ENCODE measurements around the gene FOXD2.

FOXD2 gene

DNA sequence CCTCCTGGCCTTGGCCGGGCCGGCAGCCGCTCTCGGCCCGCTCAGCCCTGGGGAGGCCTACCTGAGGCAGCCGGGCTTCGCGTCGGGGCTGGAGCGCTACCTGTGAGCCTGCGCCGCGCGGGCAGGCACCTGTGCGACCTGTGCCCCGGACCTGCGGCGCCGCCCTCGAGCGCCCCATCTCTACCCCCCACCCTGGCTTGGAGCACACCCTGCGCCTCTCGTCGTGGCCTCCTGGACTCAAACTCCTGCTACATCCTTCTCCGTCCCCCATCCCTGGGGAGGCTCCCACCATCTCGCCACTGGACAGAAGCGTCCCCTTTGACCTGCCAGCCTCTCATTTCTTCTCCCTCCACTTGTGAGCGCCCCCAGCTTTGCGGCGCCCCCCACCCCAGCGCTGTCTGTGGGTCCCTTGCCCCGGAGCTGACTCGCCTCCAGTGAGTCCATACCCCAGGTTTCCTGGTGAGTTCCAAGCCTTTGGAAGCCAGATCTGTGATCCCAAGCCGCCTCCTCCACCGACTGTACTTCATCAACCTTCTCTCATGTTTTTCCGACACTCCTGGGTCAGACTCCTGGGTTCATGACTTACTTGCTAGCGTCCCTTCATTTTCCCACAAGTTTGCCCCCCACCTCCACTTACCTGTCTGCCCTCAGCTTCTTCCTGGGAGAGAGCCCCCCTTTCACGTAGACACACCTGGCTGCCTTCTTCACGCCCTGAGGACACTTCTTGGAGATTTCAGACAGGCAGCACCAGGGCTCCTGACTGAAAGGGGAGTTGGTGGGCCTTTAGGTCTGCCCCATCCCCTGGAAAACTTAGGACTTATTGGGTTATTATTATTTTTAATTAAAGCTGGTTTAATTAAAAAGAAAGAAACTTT is 20.4 kb upstream of the FOXD2 start:
- DNase-seq = no peak

DNA sequence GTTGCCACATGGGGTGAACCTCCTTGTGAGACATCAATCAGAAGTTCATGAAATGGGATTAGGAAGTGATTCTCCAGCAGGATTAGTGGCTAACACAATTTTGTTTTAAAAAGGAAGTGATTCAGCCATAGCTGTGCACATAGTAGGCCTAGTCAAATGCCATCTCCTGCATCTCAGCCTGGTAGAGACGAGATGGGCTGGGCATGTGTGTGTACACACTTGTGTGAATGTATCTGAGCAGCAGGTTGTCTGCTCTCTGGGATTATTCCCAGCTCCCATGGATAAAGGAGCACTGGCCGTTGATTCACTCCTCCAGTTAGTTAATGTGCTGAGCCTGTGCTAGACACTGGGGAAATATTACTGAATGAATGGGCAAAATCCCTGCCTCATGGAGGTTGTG is 19.7 kb upstream of the FOXD2 start:
- DNase-seq = no peak

DNA sequence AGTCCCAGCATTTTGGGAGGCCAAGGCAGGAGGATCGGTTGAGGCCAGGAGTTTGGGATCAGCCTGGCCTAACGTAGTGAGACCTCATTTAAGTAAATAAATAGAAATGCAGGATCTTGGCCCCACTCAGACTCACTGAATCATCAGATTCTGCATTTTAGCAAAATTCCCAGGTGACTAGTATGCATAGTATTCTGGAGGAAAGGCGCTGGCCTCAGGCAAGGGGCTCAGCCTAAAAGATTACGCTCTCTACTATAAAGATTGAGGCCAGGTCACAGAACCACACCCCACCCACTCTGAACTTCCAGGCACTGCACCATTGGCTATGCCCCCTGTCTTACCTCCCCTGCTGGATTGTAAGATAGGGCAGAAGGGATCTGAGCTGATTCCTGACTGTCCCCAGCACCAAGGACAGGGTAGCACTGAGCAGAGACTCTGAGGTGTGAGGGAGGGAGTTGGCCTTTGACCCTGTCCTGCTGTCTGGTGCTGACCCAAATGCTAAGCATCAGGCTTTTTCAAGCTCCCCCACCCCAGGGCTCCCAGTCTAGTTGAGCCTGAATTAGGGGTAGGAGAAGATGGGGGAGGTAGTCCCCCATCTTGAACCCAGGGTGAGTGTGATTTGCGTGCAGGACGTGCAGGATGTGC is 19.0 kb upstream of the FOXD2 start:
- no peak for DNase-seq

DNA sequence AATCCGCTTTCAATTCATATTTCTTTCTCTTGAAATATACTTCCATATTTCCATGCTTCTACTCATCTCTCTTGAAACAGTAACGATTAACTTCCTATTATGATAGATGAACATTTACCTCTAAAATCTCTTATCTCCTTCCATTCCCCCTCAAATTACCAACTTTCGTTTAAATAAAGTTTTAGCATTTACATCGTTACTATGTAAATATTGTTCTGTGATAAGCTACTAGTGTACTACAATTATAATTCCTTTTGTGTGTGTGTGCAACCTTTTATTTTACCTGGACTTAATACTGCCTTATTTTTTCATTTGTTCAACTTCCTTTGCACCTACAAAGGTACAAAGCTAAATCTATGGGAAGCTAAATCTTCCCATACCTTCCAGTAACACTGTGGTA is 17.3 kb upstream of the FOXD2 start:
- no peak for DNase-seq

DNA sequence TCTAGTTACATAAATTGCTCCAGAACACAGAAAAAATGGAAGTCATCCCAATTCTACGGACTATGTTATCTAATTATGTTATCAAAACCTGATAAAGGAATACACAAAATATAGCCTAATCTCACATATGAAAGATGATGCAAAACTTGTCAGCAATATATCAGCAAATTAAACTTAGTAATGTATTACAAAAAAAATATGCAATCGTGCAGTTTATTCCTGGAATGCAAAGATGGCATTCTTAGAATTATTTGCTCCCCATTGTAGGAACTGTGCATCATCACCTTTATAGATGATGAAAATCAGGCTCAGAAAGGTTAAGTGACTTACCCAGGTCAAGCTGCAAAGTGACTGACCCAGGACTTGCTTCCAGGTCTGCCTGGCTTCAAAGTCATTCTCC is 14.0 kb upstream of the FOXD2 start:
- DNase-seq = no peak

DNA sequence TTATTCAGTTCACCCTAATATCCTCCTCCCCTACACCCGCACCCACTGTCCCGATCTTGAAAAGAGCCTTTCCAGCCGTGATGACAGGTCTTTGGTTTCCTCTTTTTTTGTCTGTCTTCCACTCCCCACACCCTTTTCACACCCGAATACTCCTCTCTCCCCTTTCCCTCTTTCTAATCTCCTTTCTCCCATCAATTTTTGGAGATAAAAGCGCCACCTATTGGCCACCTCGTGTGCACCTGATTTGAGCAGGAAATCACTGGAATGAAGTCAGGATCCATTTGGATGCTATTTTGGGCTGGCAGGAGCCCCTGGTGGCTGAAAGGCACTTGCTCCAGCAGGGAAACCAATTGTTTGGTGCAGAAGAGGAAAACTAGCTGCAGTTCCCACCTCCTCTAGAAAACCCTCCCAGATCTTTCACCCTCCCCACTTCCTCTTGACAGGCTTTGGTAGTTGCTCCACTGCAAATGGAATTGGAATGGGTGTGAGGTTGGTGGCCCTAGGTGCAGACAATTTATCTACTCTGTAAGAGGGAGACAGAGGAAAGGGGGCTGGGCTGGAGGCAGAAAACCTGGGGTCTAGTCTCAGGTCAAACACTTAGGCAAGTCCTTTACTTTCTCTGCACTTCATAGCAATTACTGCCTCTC is 13.4 kb upstream of the FOXD2 start:
- DNase-seq = no peak

DNA sequence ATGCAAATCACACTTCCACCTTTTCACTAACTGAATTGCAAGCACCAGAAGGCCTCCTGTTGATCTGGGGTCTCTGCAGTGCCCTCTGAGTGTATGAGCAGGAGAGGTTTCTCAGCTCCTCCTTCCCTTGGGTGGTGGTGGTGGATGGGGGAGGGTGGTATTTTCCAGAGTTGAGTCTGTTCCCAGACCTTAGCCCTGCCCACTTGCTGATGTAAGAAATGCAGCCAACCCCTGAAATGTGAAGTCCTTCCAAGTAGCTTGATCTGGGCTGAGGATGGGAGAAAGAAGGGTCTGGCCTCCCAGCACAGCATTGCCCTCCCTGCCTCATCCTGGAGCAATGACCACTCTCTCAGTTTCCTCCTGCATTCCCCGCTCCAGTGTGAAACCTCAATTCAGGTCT is 6.3 kb upstream of the FOXD2 start:
- DNase-seq = no peak

DNA sequence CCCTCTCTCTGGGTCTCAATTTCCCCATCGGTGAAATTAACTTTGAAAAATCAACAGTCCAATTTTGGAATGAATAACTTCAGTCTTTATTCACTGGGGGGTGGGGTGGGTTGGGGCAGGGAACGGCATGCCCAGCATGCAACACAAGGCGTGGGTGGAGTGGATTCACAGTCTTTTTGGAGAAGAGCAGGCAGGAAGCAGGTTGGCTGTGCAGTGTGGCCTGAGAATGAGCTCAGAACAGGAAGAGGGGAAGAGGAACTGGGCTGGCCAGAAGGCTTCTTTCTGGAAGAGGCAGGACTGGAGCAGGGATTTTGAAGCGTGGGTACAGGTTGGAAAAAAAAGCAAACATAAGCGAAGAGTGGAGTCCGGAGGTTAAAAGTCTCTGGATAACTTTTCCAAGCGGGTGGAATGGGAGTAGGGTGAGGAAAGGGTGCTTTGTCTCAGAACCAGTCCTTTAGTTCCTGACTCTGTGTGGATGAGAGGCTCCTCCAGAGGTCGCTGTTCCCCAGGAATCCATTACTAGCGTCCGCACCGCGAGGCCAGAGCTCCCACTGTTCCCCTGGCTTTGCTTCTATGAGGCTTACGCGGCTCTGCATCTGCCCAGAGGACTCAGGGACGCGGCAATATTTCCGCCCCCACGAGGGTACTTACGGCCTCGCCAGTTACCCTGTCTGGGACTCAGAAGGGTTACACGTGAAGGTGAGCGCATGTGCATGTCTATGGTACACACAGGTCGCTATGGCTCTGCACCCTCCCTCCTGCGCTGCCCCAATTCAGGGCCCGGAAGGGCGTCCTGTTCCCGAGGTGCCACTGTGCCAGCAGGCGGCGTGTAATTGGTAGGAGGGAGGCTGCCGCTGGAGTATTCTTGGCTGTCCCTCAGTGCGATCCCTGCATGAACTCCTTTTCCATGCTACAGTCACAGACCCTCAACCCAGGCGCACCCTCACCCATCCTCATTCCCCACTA is 5.5 kb upstream of the FOXD2 start:
- DNase-seq = no peak

DNA sequence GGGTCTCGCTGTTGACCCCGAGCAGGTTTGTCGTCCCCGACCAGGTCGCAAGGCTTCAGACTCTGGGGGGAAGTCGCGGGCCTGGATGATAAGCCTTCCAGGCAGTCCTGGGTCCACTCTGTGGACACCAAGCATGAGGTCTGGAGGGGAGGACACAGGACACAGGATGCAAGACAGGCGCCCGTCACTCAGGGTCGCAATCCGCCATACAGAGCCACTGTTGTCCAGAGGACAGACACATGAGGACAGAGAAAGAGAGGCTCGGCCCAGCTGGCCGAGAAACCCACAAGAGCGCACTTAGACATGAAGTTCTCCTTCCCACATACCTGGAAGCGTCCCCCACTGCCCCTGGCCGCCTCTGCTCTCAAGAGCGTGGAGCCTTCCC is 4.8 kb upstream of the FOXD2 start:
- DNase-seq = no peak

DNA sequence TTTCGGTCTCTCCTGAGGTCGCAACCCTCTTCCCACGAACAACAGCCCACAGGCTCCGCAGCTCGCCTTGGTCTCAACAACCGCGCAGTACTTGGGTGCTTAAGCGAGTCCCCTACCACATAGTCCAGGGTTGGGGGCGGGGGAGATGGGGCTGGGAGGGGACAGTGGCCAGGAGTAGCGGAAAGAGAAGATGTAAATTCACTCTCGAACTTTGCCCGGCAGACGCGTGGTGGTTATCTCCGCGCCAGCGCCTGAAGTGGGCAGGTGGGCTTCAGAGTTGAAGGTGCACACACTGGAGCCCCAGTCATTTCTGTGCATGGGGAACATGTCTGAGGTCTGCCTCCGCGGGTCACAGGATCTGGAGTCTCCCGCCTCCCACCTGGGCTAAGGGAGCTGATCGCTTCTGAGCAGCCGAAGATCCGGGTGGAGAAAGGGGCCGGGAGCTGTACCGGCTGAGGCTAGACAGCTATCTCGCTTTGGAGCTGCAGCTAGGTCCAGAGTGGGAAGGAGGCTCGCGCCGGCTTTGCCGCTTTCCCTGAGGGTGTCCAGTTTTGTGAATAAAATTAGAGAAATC is 4.3 kb upstream of the FOXD2 start:
- DNase-seq = no peak

DNA sequence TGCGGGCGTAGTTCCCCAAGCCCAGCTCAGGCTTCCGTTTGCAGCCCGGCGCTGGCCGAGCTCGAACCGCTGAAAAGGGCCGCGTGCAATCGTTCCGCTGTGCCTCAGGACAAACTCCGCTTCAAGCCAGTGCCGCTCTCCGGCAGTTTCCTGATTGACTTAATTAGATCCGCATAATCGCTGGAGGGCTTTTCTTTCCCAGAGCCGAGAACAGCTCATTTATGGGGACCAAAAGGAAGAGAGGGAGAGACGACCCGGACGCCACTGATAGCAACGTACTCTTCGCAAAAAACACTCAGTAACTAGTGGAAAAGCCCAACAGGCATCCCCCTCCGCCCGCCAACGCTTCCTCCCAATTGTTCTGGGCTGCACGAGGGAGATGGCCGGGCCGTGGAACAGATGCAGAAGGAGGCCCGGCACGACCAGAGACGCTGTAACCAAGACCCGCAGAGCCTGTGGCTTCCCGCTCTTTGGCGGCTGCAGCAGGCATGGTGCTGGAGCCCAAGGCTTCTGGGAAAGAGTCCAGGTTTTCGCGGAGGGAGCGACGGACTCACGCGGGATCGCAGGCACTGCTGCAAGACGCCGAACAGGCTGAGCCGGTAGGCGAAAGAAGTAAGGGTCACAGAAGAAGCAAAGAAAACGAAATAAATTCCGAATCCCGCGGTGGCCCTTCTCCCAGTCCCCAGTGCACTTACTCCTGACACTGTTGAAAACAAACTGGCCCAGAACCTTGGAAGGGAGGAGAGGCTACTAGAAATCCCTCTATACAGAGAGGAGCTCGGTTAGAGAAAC is 3.6 kb upstream of the FOXD2 start:
- no peak for DNase-seq

DNA sequence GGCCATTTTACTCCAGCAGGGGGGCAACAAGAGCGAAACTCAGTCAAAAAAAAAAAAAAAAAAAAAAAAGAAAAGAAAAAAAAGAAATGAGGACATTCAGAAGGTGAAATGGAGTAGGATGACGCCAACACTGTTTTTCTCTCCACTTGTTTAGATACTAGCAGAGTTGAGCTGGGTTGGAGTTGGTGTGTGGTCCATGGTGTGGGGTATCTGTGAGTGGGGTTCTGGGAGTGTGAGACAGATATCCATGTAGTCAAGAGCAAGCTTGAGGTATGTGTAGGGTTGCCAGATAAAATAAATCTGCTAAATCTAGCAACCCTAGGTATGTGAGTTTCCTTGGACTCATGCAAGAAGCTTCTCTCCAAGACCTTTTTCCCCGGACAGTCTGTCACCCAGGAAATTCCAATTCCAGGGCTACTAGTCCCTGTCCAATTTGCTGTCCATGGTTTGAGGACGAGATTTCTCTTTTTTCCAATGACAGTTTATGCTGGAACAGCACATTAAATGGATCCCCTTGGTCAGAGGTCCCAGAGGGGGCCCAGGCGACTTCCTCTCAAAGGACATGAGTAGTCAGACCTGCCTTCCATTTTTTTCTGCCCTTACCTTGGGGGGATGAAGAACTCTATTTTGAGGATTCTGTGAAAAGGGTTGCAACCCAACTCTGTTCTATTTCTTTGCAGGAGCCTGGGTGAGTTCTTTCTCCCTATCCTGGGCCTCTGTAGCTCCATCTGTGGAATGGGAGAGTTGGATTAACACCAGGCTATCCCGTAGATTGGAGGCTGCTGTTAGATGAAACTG is 2.1 kb upstream of the FOXD2 start:
- DNase-seq = no peak

DNA sequence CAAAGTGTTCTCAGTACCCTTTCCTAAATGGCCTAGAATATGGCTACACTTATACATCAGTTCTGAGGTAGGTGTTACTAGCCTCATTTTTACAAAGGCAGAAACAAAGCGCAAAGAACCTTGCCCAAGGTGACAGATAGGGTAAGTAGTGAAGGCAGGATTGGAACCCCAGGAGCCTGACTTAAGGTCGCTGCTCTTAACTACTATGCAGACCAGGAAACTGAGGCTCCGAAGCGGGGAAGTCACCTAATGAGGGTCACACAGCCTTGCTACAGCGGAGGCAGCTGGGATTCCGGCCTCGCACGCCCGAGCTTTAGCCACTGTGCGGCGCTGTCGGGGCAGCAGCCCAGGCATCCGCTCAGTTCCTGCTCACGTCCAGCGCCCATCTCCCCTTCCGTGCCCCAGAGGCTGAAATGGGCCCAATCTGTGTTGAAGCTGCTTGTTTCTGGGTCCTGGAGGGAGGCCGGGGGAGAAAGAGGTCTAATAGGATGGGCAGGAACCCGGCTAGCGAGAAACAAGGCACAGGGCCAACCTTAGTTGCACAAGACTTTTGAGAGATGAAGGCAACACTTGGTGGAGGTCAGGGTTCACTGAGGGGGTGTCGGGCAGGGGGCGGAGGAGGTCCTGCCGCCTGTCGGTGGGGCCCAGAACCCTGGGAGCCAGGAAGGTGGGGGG is 1.4 kb upstream of the FOXD2 start:
- DNase-seq = no peak

DNA sequence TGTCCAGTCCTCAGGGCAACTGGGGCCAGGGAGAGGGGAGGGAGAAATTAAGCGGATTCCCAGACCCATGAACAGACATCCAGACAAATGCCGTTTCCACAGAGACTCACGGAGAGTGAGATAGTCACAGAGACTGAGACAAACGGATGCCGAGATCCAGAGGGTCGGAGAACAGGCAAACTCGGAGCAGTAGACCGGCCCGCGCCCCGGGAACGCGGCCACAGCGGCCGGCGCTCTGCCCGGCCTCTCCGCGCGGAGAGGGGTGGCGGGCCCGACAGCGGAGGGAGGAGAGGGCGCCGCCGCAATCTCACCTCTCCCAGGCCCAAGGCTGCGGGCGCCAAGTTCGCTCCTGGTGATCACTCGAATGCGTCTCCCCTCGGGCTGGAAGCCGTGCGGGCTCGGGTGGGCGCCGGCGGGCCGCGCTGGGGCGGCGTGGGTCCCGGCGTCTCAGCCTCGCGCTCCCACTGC is 831 bp upstream of the FOXD2 start:
- DNase-seq = no peak

DNA sequence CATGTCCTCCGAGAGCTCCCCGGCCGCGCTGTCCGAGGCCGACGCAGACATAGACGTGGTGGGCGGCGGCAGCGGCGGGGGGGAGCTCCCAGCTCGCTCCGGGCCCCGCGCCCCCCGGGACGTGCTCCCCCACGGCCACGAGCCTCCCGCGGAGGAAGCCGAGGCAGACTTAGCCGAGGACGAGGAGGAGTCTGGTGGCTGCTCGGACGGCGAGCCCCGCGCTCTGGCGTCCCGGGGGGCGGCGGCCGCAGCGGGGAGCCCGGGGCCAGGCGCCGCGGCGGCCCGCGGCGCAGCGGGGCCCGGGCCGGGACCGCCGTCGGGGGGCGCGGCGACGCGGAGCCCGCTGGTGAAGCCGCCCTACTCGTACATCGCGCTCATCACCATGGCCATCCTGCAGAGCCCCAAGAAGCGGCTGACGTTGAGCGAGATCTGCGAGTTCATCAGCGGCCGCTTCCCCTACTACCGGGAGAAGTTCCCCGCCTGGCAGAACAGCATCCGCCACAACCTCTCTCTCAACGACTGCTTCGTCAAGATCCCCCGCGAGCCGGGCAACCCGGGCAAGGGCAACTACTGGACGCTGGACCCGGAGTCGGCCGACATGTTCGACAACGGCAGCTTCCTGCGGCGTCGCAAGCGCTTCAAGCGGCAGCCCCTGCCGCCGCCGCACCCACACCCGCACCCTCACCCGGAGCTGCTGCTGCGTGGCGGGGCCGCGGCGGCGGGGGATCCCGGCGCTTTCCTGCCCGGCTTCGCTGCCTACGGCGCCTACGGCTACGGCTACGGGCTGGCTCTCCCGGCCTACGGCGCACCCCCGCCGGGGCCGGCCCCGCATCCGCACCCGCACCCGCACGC is 547 bp downstream of the FOXD2 start:
- DNase-seq = no peak

DNA sequence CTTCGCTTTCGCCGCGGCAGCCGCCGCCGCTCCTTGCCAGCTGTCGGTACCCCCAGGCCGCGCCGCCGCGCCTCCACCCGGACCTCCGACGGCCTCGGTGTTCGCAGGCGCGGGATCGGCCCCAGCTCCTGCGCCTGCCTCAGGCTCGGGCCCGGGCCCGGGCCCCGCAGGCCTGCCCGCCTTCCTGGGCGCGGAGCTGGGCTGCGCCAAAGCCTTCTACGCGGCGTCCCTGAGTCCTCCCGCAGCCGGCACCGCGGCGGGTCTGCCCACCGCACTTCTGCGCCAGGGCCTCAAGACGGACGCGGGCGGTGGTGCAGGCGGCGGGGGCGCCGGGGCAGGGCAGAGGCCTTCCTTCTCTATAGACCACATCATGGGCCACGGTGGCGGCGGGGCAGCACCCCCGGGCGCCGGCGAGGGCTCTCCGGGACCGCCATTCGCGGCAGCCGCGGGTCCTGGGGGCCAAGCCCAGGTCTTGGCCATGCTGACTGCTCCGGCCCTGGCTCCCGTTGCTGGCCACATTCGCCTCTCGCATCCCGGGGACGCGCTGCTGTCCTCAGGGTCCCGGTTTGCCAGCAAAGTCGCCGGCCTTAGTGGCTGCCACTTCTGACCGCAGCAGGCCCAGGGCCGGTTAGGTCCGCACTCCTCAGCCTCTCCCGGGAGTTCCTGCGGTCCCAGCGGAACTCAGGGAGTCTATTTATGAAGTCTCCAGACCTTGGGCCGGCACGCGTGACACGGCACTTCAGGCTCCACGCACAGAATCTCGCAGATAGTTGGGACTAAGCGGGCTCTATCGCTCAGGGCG is 1.4 kb downstream of the FOXD2 start:
- no peak for DNase-seq

DNA sequence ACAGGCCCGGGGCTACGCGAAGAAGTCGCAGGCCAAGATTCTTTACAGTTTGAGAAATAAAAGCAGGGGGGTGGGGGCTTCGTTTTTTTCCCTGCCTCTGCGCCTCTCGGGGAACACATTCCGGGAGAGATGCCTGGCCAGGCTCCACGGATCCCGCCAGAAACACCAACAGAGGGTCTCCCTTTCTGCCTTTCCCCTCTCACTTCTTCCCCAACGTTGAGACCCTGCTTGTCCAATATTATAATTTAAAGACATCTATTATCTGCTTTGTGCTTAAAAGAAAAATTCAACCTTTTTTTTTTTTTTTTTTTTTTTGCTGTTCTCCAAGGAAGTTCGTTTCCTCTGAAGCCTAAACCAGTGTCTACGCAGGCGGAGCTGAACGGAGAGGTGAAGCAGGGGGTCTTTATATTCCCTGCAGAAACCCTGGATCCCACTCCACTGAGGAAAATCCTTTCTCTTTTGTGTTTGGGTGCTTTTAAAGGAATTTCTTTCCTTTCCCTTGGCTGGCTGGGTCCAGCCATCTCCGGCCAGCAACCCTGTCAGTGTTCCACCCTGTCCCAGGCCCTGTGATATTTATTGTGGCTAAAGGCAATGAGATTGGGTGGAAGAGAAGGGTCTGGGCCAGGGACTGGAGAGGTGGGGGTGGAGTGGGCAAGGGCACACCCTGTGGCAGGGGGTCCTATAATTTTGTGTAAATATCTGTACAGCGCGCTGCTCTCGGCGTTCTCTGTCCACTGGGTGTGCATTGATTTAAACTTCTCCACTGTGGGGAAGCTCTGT is 2.2 kb downstream of the FOXD2 start:
- no peak for DNase-seq

All from NCI-H187 treated with DMSO at 0.1 percent for 48 hours (cell line).